Neural cell (in vitro differentiated cells): ENCODE data around the gene INPP5A.

Experiments
- TAF1 ChIP-seq: IDR thresholded peaks from 2 replicates; pipeline ENCODE4 v1.6.1; 2012; ENCODE audit warnings: low read depth
- TF ChIP-seq, protein P1 (sequence below): fragments of 450-650 bp; IDR thresholded peaks from 2 replicates; pipeline ENCODE4 v1.5.1; 2014; ENCODE audit warnings: antibody characterized with exemption, mild to moderate bottlenecking, moderate library complexity; ENCODE audit not compliant: poor library complexity, severe bottlenecking

GRCh38 chr10:132626761-132627665 lies 89.4 kb downstream of the INPP5A start:
- TF ChIP-seq, protein P1, sequence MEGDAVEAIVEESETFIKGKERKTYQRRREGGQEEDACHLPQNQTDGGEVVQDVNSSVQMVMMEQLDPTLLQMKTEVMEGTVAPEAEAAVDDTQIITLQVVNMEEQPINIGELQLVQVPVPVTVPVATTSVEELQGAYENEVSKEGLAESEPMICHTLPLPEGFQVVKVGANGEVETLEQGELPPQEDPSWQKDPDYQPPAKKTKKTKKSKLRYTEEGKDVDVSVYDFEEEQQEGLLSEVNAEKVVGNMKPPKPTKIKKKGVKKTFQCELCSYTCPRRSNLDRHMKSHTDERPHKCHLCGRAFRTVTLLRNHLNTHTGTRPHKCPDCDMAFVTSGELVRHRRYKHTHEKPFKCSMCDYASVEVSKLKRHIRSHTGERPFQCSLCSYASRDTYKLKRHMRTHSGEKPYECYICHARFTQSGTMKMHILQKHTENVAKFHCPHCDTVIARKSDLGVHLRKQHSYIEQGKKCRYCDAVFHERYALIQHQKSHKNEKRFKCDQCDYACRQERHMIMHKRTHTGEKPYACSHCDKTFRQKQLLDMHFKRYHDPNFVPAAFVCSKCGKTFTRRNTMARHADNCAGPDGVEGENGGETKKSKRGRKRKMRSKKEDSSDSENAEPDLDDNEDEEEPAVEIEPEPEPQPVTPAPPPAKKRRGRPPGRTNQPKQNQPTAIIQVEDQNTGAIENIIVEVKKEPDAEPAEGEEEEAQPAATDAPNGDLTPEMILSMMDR = no peak
- no peak for TF ChIP-seq TAF1
